ENCODE results near the gene ARL4C. TPM values are rescaled to one million over a fixed set of nuclear protein-coding genes. Genes with fewer than 3 reads are reported as not detected.

Gene ARL4C
- total RNA-seq, 2 experiments from 2014 or later: 210 to 214 TPM

DNA sequence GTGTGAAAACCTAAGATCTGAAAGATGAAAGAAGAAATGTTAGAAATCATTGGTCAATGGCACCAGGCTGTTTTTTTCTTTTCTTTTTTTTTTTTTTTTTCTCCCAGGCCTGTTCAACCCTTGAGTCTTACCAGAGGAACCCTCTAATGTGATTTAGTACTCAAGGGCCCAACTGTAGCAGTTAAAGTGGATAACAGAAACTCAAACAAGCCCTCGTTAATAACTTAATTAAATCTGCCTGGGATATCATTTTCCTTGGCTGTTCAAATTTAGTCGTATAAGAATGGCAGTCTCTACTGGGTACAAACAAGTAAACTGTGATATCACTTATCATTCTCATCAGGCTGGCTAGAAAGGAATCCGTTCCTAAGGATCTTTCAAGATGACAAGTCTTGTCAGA lies 16.5 kb downstream of the ARL4C start:
- ATAC-seq (ENCODE audit: low read depth) (no peak), DNase-seq (no peak)
- POLR2A ChIA-PET: no interaction called here
- Mint-ChIP-seq H3K36me3 (peaks cover 23% of the 10 kb centered on the region), H3K27me3 (no peaks in the 10 kb centered on the region), H3K4me3 (no peak overlapping the region), H3K9me3 (peaks cover 2% of the 10 kb centered on the region), H3K27ac (no peak overlapping the region), H3K4me1 (peaks cover 45% of the 10 kb centered on the region)

DNA sequence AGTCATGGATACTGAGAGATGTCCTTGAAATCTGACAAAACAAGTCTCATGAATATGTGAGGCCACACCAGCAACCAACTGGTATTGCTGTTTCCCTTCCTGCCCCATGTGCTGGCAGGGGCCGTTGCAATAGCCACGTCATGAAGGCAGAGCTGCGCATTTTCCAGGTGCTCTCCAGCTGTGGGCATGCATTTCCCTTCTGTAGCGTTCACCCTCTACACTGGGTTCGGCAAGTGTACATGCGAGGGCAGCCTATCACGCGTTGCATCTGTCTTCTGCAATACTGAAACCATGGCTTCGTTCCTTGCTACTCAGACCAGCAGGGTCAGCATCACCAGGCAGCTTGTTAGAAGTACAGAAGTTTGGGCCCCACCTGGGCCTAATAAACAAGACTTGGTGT lies 17.4 kb downstream of the ARL4C start:
- DNase-seq (no peak), ATAC-seq (ENCODE audit: low read depth) (no peak)
- Mint-ChIP-seq H3K4me3 (no peak overlapping the region), H3K36me3 (peaks cover 20% of the 10 kb centered on the region), H3K27ac (no peak overlapping the region), H3K27me3 (no peaks in the 10 kb centered on the region), H3K4me1 (peaks cover 41% of the 10 kb centered on the region), H3K9me3 (peaks cover 4% of the 10 kb centered on the region)
- POLR2A ChIA-PET: interaction anchor here (1.4 kb wide), 1 partner anchor 33 kb away, joined by 4 read pairs; no protein-coding TSS in a partner anchor

DNA sequence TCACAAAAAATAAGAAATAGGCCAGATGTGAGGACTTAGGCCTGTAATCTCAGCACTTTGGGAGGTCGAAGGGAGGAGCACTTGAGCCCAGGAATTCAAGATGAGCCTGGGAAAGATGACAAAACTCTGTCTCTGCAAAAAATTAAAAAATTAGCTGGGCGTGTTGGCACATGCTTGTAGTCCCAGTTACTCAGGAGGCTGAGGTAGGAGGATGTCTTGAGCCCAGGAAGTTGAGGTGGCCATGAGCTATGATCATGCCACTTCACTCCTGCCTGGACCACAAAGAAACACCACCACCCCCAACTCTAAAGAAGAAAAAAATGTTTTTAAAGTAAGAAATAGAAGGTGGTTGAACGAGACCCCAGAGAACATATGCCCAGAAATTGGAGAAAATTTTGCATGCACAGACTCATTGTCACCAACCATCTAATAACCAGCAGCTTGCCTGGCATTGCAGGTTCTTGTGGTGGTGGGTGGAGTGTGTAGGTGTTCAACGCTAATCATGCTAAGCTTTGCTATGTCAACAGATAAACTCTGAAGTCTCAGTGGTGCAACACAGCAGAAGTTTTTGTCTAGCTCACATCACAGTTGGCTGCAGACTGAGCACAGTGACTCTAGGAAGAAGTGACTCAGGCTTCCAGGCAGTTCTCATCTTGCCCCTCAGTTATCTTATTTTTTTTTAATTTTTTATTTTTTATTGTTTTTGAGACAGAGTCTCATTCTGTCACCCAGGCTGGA lies 18.6 kb downstream of the ARL4C start:
- peak overlapping the region; percentile 64 for H3K27ac Mint-ChIP-seq
- POLR2A ChIA-PET: interaction anchor here (0.9 to 1.5 kb wide), 8 partner anchors 12 to 187 kb away, joined by 3 to 12 read pairs (median 4); partner anchors contain the start of gene ARL4C
- peaks cover 30% of the 10 kb centered on the region for H3K4me1 Mint-ChIP-seq
- H3K36me3 Mint-ChIP-seq: peaks cover 25% of the 10 kb centered on the region
- no peak for DNase-seq
- no peak overlapping the region for H3K4me3 Mint-ChIP-seq
- no peaks in the 10 kb centered on the region for H3K27me3 Mint-ChIP-seq
- peaks cover 9% of the 10 kb centered on the region for H3K9me3 Mint-ChIP-seq
- peak; percentile 35 for ATAC-seq (ENCODE audit: low read depth)

DNA sequence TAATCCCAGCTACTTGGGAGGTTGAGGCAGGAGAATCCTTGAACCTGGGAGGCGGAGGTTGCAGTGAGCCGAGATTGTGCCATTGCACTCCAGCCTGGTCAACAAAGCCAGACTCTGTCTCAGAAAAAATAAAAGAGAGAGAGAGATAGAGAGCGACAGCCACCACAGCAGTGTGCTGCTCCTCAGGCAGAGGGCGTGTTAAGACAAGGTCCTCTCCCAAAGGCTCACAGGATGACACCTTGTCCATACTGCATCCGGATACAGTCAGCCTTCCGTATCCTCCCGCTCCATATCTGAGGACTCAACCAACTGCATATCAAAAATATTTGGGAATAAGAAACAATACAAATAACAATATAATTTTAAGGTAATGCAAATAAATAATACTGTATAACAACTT lies 20.1 kb downstream of the ARL4C start:
- no peak overlapping the region for H3K4me3 Mint-ChIP-seq
- DNase-seq: no peak
- peaks cover 24% of the 10 kb centered on the region for H3K4me1 Mint-ChIP-seq
- POLR2A ChIA-PET: interaction anchor here (0.6 to 1.4 kb wide), 3 partner anchors 10 to 18 kb away, joined by 3 read pairs; no protein-coding TSS in a partner anchor
- H3K36me3 Mint-ChIP-seq: peaks cover 26% of the 10 kb centered on the region
- peaks cover 12% of the 10 kb centered on the region for H3K9me3 Mint-ChIP-seq
- H3K27ac Mint-ChIP-seq: no peak overlapping the region
- H3K27me3 Mint-ChIP-seq: no peaks in the 10 kb centered on the region
- no peak for ATAC-seq (ENCODE audit: low read depth)

DNA sequence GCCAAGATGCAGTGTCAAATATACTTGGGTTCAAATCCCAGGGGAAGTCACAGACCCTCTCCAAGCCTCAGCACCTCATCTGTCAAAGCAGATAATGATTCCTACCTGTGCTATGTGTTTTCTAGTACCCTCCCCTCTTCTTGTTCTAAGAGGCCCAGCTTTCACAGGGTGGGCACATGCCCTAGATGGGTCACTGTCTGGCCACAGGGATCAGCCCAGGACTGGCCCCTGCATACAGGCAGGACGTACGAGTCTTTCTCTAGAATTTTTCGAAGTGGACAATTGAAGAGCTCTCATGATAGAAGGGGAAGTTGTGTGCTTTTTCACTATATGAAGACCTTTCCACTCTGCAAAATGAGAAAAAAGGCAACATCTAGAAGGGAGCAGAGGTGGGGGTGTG lies 22.2 kb downstream of the ARL4C start:
- Mint-ChIP-seq H3K27ac (no peak overlapping the region), H3K4me3 (no peak overlapping the region), H3K9me3 (peaks cover 12% of the 10 kb centered on the region), H3K36me3 (peaks cover 15% of the 10 kb centered on the region), H3K27me3 (no peaks in the 10 kb centered on the region), H3K4me1 (peaks cover 21% of the 10 kb centered on the region)
- ATAC-seq (ENCODE audit: low read depth) (no peak), DNase-seq (no peak)
- POLR2A ChIA-PET: no interaction called here

DNA sequence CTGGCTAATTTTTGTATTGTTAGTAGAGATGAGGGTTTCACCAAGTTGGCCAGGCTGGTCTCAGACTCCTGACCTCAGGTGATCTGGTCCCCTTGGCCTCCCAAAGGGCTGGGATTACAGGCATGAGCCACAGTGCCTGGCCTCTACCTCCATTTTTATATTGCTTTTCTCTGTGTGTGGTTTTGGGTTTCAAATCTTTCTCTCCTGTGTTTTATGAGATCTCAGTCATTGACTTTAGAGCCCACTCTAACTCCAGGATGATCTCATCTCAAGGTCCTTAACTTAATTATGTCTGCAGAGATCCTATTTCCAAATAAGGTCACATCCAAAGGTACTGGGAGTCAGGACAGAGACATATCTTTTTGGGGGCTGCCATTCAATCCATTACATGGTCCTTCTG lies 24.7 kb downstream of the ARL4C start:
- peaks cover 11% of the 10 kb centered on the region for H3K9me3 Mint-ChIP-seq
- no peak overlapping the region for H3K27ac Mint-ChIP-seq
- POLR2A ChIA-PET: interaction anchor here (1.5 kb wide), 1 partner anchor 17 kb away, joined by 4 read pairs; no protein-coding TSS in a partner anchor
- DNase-seq (no peak), ATAC-seq (ENCODE audit: low read depth) (no peak)
- no peak overlapping the region for H3K4me3 Mint-ChIP-seq
- H3K4me1 Mint-ChIP-seq: peaks cover 8% of the 10 kb centered on the region
- H3K36me3 Mint-ChIP-seq: peaks cover 9% of the 10 kb centered on the region
- H3K27me3 Mint-ChIP-seq: no peaks in the 10 kb centered on the region

DNA sequence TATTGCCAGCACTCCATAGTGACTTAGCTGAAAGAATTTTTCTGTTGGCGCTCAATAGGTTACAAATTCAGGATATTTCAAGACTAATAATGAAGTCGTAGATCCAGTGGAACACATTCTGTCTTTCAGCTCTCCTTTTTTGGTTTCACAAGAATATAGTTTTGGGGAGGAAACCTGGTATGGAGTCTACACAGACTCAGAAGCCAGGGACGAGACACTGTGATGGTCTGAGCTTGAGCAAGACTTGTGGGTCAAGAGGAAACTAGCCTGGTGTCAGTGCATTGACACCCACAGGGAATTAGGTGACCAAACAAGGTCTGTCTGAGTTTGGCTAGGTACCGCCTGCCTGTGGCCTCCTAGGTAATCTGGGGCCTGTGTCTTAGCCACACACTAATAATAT lies 26.9 kb downstream of the ARL4C start:
- Mint-ChIP-seq H3K36me3 (peaks cover 11% of the 10 kb centered on the region), H3K4me3 (no peak overlapping the region), H3K4me1 (peaks cover 4% of the 10 kb centered on the region), H3K27ac (no peak overlapping the region), H3K27me3 (peaks cover 3% of the 10 kb centered on the region), H3K9me3 (peaks cover 11% of the 10 kb centered on the region)
- no peak for ATAC-seq (ENCODE audit: low read depth)
- POLR2A ChIA-PET: interaction anchor here (0.9 to 1.3 kb wide), 2 partner anchors 14 to 15 kb away, joined by 3 to 4 read pairs; no protein-coding TSS in a partner anchor
- no peak for DNase-seq

DNA sequence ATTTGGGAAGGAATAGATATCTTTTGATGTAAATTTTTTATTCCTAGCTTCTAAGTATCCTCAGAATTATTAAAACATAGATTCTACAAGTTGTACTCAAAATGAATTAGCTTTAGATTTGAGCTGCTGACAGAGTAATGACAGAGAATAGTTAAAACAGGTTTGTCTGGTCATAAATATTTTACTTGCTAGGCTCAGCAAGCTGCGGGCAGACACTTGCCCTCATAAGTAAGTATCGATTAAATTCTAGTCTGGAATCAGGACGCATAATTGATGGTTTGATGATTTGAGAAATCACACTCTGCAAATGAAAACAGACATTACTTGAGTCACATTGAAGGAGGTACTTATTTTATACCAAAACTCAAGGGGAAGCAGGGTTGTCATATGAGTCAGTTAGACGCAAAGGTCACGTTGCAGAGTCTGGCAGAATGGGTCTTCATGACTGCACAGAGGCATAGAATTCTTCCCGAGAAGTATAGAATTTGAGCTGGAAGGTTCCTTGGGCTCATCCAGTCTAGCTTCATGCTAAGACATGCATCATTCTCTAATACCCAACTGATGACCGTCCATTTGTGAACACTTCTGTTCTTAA lies 27.5 kb downstream of the ARL4C start:
- ATAC-seq (ENCODE audit: low read depth) (no peak), DNase-seq (no peak)
- Mint-ChIP-seq H3K27ac (no peak overlapping the region), H3K27me3 (peaks cover 3% of the 10 kb centered on the region), H3K9me3 (peaks cover 7% of the 10 kb centered on the region), H3K36me3 (peaks cover 9% of the 10 kb centered on the region), H3K4me3 (no peak overlapping the region), H3K4me1 (peaks cover 6% of the 10 kb centered on the region)
- POLR2A ChIA-PET: interaction anchor here (0.9 kb wide), 1 partner anchor 15 kb away, joined by 3 read pairs; no protein-coding TSS in a partner anchor

DNA sequence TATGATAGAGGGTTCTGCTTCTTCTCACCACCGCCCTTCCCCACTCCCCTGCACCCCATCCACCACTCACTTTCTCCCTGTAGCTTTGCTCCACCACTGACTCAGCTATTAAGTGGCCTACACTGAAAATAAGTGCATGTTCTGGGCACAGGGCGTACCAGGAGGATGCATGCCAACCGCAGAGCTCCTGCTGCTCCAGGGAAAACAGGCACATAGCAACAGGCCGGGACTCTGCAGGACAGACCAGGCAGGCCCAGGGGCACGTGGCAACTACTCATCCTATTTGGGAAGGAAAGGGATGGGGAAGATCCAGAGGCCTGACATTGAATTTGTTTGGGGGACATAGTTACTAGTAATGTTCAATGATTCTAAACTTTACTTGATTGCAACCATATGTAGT lies 28.4 kb downstream of the ARL4C start:
- no peak overlapping the region for H3K27ac Mint-ChIP-seq
- peaks cover 3% of the 10 kb centered on the region for H3K27me3 Mint-ChIP-seq
- POLR2A ChIA-PET: interaction anchor here (0.6 to 1.7 kb wide), 4 partner anchors 14 to 41 kb away, joined by 3 to 4 read pairs (median 3); no protein-coding TSS in a partner anchor
- DNase-seq: no peak
- peaks cover 4% of the 10 kb centered on the region for H3K9me3 Mint-ChIP-seq
- no peak for ATAC-seq (ENCODE audit: low read depth)
- H3K36me3 Mint-ChIP-seq: peaks cover 5% of the 10 kb centered on the region
- H3K4me3 Mint-ChIP-seq: no peak overlapping the region
- H3K4me1 Mint-ChIP-seq: peaks cover 14% of the 10 kb centered on the region

DNA sequence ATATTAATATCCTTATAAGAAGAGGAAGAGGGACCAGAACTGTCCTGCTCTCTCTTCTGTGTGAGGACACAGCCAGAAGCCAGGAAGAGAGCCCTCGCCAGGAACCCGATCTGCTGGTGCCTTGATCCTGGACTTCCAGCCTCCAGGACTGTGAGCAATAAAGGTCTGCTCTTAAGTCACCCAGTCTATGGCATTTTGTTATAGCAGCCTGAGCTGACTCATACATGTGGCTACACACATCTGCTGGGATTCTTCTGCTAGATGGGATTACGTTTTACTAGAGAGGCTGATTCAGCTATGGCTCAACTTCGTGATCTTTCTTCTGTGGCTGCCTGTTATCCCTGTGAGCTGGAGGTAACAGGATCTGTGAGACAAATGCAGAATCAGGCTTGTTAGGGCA lies 29.6 kb downstream of the ARL4C start:
- ATAC-seq (ENCODE audit: low read depth) (no peak), DNase-seq (no peak)
- POLR2A ChIA-PET: interaction anchor here (1.3 to 4.2 kb wide), 4 partner anchors 12 to 40 kb away, joined by 3 to 39 read pairs (median 4); no protein-coding TSS in a partner anchor
- Mint-ChIP-seq H3K27me3 (peaks cover 3% of the 10 kb centered on the region), H3K36me3 (peaks cover 5% of the 10 kb centered on the region), H3K4me1 (peaks cover 23% of the 10 kb centered on the region), H3K27ac (no peak overlapping the region), H3K4me3 (no peak overlapping the region), H3K9me3 (peaks cover 2% of the 10 kb centered on the region)

DNA sequence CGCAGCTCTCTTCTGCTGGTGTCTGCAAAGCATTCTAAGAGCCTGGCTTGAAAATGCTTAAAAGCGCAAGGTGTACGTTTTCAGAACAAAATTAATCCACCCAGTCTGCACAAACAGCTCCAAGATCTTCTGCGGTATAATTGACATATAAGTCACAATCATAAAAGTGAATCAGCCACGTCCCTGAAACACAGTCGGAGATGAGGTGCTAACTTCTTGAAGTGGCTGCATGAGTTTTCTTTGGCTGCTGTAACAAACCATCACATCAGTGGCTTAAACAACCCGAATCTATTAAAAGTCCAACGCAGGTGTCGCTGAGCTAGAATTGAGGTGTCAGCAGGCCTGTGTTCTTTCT lies 32.6 kb downstream of the ARL4C start:
- ATAC-seq (ENCODE audit: low read depth): no peak
- H3K9me3 Mint-ChIP-seq: no peaks in the 10 kb centered on the region
- H3K27ac Mint-ChIP-seq: peak overlapping the region; percentile 90
- H3K4me1 Mint-ChIP-seq: peaks cover 36% of the 10 kb centered on the region
- peaks cover 3% of the 10 kb centered on the region for H3K27me3 Mint-ChIP-seq
- peak overlapping the region; percentile 86 for H3K4me3 Mint-ChIP-seq
- peaks cover 4% of the 10 kb centered on the region for H3K36me3 Mint-ChIP-seq
- no peak for DNase-seq
- POLR2A ChIA-PET: interaction anchor here (0.6 to 4.2 kb wide), 11 partner anchors 10 to 172 kb away, joined by 3 to 39 read pairs (median 6); partner anchors contain the start of gene ARL4C

DNA sequence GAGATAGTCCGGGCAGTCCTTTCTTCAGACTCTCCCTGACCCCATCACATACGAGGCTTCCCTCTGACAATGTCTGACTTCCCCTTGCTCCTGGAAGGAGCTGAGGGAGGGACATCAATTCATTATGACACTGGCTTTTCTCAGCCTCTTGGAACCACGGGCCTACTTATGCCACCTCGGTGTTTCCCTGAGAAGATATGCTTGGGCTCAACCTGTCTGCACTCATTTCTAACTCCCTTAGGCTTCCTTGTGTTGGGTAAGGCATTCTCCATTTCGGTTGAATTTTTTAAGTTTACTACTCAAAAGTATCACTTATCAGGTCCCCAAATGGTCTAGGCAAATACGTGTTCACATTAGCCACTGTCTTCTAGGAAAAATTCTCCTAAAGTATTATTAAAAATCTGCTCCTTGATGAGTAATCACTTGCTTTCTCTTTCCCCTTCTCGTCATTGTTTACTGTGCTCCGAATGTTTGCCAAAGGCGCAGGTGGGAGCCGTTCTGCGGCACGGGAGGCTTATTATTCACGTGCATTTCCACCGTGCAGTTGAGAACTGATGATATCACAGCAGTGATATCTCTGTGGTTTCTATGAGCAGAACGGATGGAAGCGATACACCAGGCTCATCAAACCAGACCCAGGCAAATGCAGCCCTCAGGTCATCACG lies 33.1 kb downstream of the ARL4C start:
- Mint-ChIP-seq H3K27me3 (peaks cover 3% of the 10 kb centered on the region), H3K27ac (peak overlapping the region; percentile 90), H3K4me1 (peaks cover 42% of the 10 kb centered on the region), H3K36me3 (peaks cover 4% of the 10 kb centered on the region), H3K4me3 (peak overlapping the region; percentile 86), H3K9me3 (no peaks in the 10 kb centered on the region)
- ATAC-seq (ENCODE audit: low read depth) (peak; percentile 74), DNase-seq (peak; percentile 49)
- POLR2A ChIA-PET: interaction anchor here (0.6 to 4.2 kb wide), 11 partner anchors 9 to 172 kb away, joined by 3 to 39 read pairs (median 6); partner anchors contain the start of gene ARL4C

All from activated naive CD8-positive, alpha-beta T cell treated with anti-CD3 and anti-CD28 coated beads, Interleukin-2, amount 10 ng/mL, durations not matched to agents 7 days and 5 days (primary cell).